ENCODE results near the gene ARHGAP44. TPM values are rescaled to one million over a fixed set of nuclear protein-coding genes. Genes with fewer than 3 reads are reported as not detected.

ARHGAP44 gene
- total and polyA plus RNA-seq, 2 of the 8 experiments (the other 6 are each of a cell fraction or from before 2014, with no cell fraction given), result 6.2 to 22.2 TPM

- Histone ChIP-seq H2AFZ (ENCODE audit: low read length) (no peak overlapping the region), H3K4me1 (replicated peaks in 1 of 4; ENCODE audit: control insufficient read depth in 3 of 4, insufficient read depth in 4 of 4, low read length in 3 of 4) (no peaks in the 10 kb centered on the region), H4K5ac (ENCODE audit: insufficient read length, low read depth, low read length) (no peak overlapping the region), H3K4me2 (ENCODE audit: insufficient read depth in 1 of 2, low read depth in 2 of 2, low read length in 2 of 2) (no peak overlapping the region), H3K23ac (ENCODE audit: insufficient read length) (no peak overlapping the region), H3K79me1 (ENCODE audit: low read depth, low read length) (no peaks in the 10 kb centered on the region), H2BK15ac (ENCODE audit: low read length) (no peak overlapping the region), H3K23me2 (ENCODE audit: low read depth, low read length) (no peaks in the 10 kb centered on the region), H3K4me3 (ENCODE audit: extremely low read depth in 1 of 4, insufficient read depth in 2 of 4, low read depth in 3 of 4, low read length in 4 of 4) (no peak overlapping the region), H3K9me3 (ENCODE audit: insufficient read depth in 2 of 2, low read depth in 1 of 2, low read length in 1 of 2) (no peaks in the 10 kb centered on the region), H3K56ac (replicated peaks; ENCODE audit: insufficient read length, low read depth, low read length) (no peak overlapping the region), H3K27ac (ENCODE audit: low read depth, low read length) (no peak overlapping the region), H2BK5ac (ENCODE audit: low read depth, low read length) (no peak overlapping the region), H3K4ac (replicated peaks; ENCODE audit: insufficient read length, low read depth, low read length) (no peak overlapping the region), H2AK5ac (ENCODE audit: low read depth, low read length) (no peak overlapping the region), H2BK20ac (ENCODE audit: low read length) (no peak overlapping the region), H4K8ac (ENCODE audit: extremely low read depth, insufficient read depth, low read length) (no peak overlapping the region), H3K18ac (ENCODE audit: extremely low read depth, low read length) (no peak overlapping the region), H4K91ac (replicated peaks; ENCODE audit: insufficient read length, low read length) (no peak overlapping the region), H3K27me3 (replicated peaks in 1 of 4; ENCODE audit: control insufficient read depth in 3 of 4, extremely low read depth in 1 of 4, insufficient read depth in 3 of 4, low read length in 3 of 4) (no peaks in the 10 kb centered on the region), H4K20me1 (replicated peaks in 1 of 2; ENCODE audit: control insufficient read depth in 1 of 2, insufficient read depth in 2 of 2, low read length in 2 of 2) (no peaks in the 10 kb centered on the region), H3K9ac (replicated peaks in 1 of 4; ENCODE audit: extremely low read depth in 1 of 4, low read depth in 3 of 4, low read length in 3 of 4) (no peak overlapping the region), H3K14ac (ENCODE audit: insufficient read length) (no peak overlapping the region), H3K36me3 (ENCODE audit: control insufficient read depth in 2 of 4, insufficient read depth in 4 of 4, low read length in 3 of 4) (peaks cover 0 to 7% (median 6%) of the 10 kb centered on the region in 4 experiments; a peak in 5 of 8 replicates), H2BK120ac (replicated peaks; ENCODE audit: low read depth, low read length) (no peak overlapping the region), H2BK12ac (ENCODE audit: low read depth, low read length) (no peak overlapping the region), H3K79me2 (ENCODE audit: control insufficient read depth in 1 of 2, insufficient read depth in 2 of 2, low read length in 2 of 2) (no peaks in the 10 kb centered on the region)
- CTCF ChIA-PET (ENCODE audit: partially characterized antibody), result interaction anchor here (1.2 kb wide), 1 partner anchor 10 kb away, joined by 4 read pairs; no protein-coding TSS in a partner anchor
- no peak for DNase-seq (ENCODE audit: low read depth in 1 of 2, low spot score in 2 of 2)
- FAIRE-seq, result no peak
- POLR2A ChIA-PET (ENCODE audit: partially characterized antibody), result no interaction called here
- WGBS, 2 experiments (ENCODE audit: extremely low coverage in 1 of 2, insufficient coverage in 1 of 2, insufficient read length in 1 of 2, insufficient replicate concordance in 2 of 2, low coverage in 1 of 2, low lambda C conversion rate in 2 of 2, missing lambda C conversion rate in 1 of 2), result 94% methylated on average over 7 of the region's 7 CpGs; no CpG with 5 or more reads in 1 of the 2 experiments
- TF ChIP-seq RAD21 (IDR thresholded peaks at IDR 0.05 in 1 of 2, conservative IDR thresholded peaks at IDR 0.05 in 1 of 2; ENCODE audit: low read depth in 2 of 2, low read length in 2 of 2), result no peak
- TF ChIP-seq EZH2 (IDR thresholded peaks at IDR 0.05; ENCODE audit: low read depth, low read length, severe bottlenecking), result no peak
- TF ChIP-seq SP4 (IDR thresholded peaks at IDR 0.05; ENCODE audit: low read length), result no peak
- TF ChIP-seq JUN (IDR thresholded peaks at IDR 0.05; ENCODE audit: low read depth, low read length), result no peak
- no peak for TF ChIP-seq ASH2L (IDR thresholded peaks at IDR 0.05; ENCODE audit: low read length)
- no peak for TF ChIP-seq BACH1 (IDR thresholded peaks at IDR 0.05; ENCODE audit: low read length)
- no peak for TF ChIP-seq CTCF (IDR thresholded peaks at IDR 0.05; ENCODE audit: control extremely low read depth in 1 of 3, insufficient read depth in 1 of 3, low read depth in 1 of 3, low read length in 3 of 3)
- TF ChIP-seq MAX (IDR thresholded peaks at IDR 0.05), result no peak
- no peak for TF ChIP-seq PHF8 (conservative IDR thresholded peaks at IDR 0.05; ENCODE audit: low read depth, low read length)
- TF ChIP-seq ATF3 (IDR thresholded peaks at IDR 0.05; ENCODE audit: insufficient read depth, low read depth, low read length), result no peak
- TF ChIP-seq BRCA1 (IDR thresholded peaks at IDR 0.05; ENCODE audit: low read depth, low read length), result no peak
Measured at GRCh38 chr17:12917399-12917798, 128.1 kb downstream of the ARHGAP44 start.

Data from H1 (cell line).